HEK293T (cell line): ENCODE results near the gene FOXD4.
A peak's percentile ranks its signal among the peaks of the same experiment; 100 is the strongest.
"Not testable (repeated sequence)": the region's sequence is repeated elsewhere in the genome, so short reads cannot be mapped to it uniquely, and the experiment has no call there.

ENCODE experiments used
- CTCF ChIA-PET: fragments of 350-600 bp; formaldehyde crosslinking; extraction: SDS; loops from one replicate; lab custom pipeline; 2021; ENCODE audit warnings: antibody characterized with exemption, inconsistent platforms; lab: Yijun Ruan, JAX
- POLR2A ChIA-PET: fragments of 350-600 bp; formaldehyde crosslinking; extraction: SDS; loops from one replicate; lab custom pipeline; 2020; ENCODE audit warnings: antibody characterized with exemption, inconsistent platforms; lab: Yijun Ruan, JAX
- DNase-seq: peaks from one replicate; pipeline ENCODE4 v3.0.0; 2012; ENCODE audit warnings: mixed read lengths; ENCODE audit errors: extremely low spot score

FOXD4 gene

GRCh38 chr9:117995-118467 is at the start of gene FOXD4:
FOXD4 (minus strand) TSS chr9:118417; CDS start chr9:118119, 298 bp downstream.
- CTCF ChIA-PET, DNase-seq, POLR2A ChIA-PET: not testable (repeated sequence)

- DNase-seq, CTCF ChIA-PET, POLR2A ChIA-PET: not testable (repeated sequence)
Measured at GRCh38 chr9:159871-160270, 41.7 kb upstream of the FOXD4 start.

GRCh38 chr9:151173-151572 is 33.0 kb upstream of the FOXD4 start:
- DNase-seq, POLR2A ChIA-PET, CTCF ChIA-PET: not testable (repeated sequence)

- POLR2A ChIA-PET, DNase-seq: not testable (repeated sequence)
Measured at GRCh38 chr9:139880-140279, 21.7 kb upstream of the FOXD4 start.

GRCh38 chr9:117144-117994 is 848 bp downstream of the FOXD4 start:
- DNase-seq, POLR2A ChIA-PET, CTCF ChIA-PET: not testable (repeated sequence)

More at GRCh38 chr9:139880-140279, 21.7 kb upstream of the FOXD4 start:
- CTCF ChIA-PET = not testable (repeated sequence)

GRCh38 chr9:116239-117077 is 1.8 kb downstream of the FOXD4 start:
- CTCF ChIA-PET, DNase-seq, POLR2A ChIA-PET: not testable (repeated sequence)

- POLR2A ChIA-PET, CTCF ChIA-PET, DNase-seq: not testable (repeated sequence)
Measured at GRCh38 chr9:115118-115451, 3.1 kb downstream of the FOXD4 start.

GRCh38 chr9:114267-115117 is 3.7 kb downstream of the FOXD4 start:
- DNase-seq, CTCF ChIA-PET, POLR2A ChIA-PET: not testable (repeated sequence)

GRCh38 chr9:113468-114266 is 4.5 kb downstream of the FOXD4 start:
- POLR2A ChIA-PET, CTCF ChIA-PET: not testable (repeated sequence)
- DNase-seq = peak; percentile 6

- POLR2A ChIA-PET, CTCF ChIA-PET, DNase-seq: not testable (repeated sequence)
Measured at GRCh38 chr9:112589-113467, 5.4 kb downstream of the FOXD4 start.

- POLR2A ChIA-PET, DNase-seq, CTCF ChIA-PET: not testable (repeated sequence)
Measured at GRCh38 chr9:110672-111071, 7.5 kb downstream of the FOXD4 start.

- CTCF ChIA-PET, POLR2A ChIA-PET, DNase-seq: not testable (repeated sequence)
Measured at GRCh38 chr9:109540-109939, 8.7 kb downstream of the FOXD4 start.

- CTCF ChIA-PET, POLR2A ChIA-PET, DNase-seq: not testable (repeated sequence)
Measured at GRCh38 chr9:108742-109495, 9.3 kb downstream of the FOXD4 start.

GRCh38 chr9:105991-106390 is 12.2 kb downstream of the FOXD4 start:
- POLR2A ChIA-PET, CTCF ChIA-PET, DNase-seq: not testable (repeated sequence)

GRCh38 chr9:100430-100829 is 17.8 kb downstream of the FOXD4 start:
- DNase-seq, POLR2A ChIA-PET, CTCF ChIA-PET: not testable (repeated sequence)

GRCh38 chr9:99867-100266 is 18.4 kb downstream of the FOXD4 start:
- CTCF ChIA-PET, POLR2A ChIA-PET, DNase-seq: not testable (repeated sequence)
